GM12878 (cell line): ENCODE results near the gene EYS.

ENCODE experiments used
- CTCF ChIP-seq, 3 experiments: IDR thresholded peaks in 2 of 3; conservative IDR thresholded peaks in 1 of 3; 2 replicates each; pipeline ENCODE4 v1.5.1; 2011; ENCODE audit warnings: low read depth in 3 of 3, low read length in 3 of 3, mild to moderate bottlenecking in 3 of 3, control low read depth in 2 of 3, moderate library complexity in 2 of 3, inconsistent platforms in 1 of 3, mixed read lengths in 1 of 3; ENCODE audit not compliant: control insufficient read depth in 2 of 3, insufficient read depth in 1 of 3; ENCODE audit errors: extremely low read depth in 1 of 3
- EED ChIP-seq: sonication (generic); IDR thresholded peaks from 2 replicates; pipeline ENCODE4 v1.6.1; 2016; ENCODE audit warnings: antibody characterized with exemption, low read depth
- EGR1 ChIP-seq, 2 experiments: IDR thresholded peaks; 1 replicate in 1 of 2; 2 replicates in 1 of 2; pipeline ENCODE4 v1.6.1; 2011 to 2012; ENCODE audit warnings: low read depth in 2 of 2, low read length in 2 of 2, borderline replicate concordance in 1 of 2, mild to moderate bottlenecking in 1 of 2, moderate library complexity in 1 of 2
- ESRRA ChIP-seq: IDR thresholded peaks from 2 replicates; pipeline ENCODE4 v1.6.1; 2012; ENCODE audit warnings: mild to moderate bottlenecking, low read length, improper control_type of control experiment
- POLR2AphosphoS5 ChIP-seq: IDR thresholded peaks from 2 replicates; pipeline ENCODE4 v1.6.1; 2011; ENCODE audit warnings: mild to moderate bottlenecking, low read length, inconsistent platforms
- RAD21 ChIP-seq: IDR thresholded peaks from 2 replicates; pipeline ENCODE4 v1.6.1; 2011; ENCODE audit warnings: mild to moderate bottlenecking, low read depth, low read length, moderate library complexity; ENCODE audit not compliant: insufficient read depth
- RCOR1 ChIP-seq: conservative IDR thresholded peaks from 2 replicates; pipeline ENCODE4 v1.6.1; 2012; ENCODE audit warnings: low read depth, low read length, improper control_type of control experiment
- SP1 ChIP-seq: IDR thresholded peaks from one replicate; pipeline ENCODE4 v1.6.1; 2011; ENCODE audit warnings: low read depth, low read length
- TBL1XR1 ChIP-seq: IDR thresholded peaks from 2 replicates; pipeline ENCODE4 v1.6.1; 2012; ENCODE audit warnings: low read depth, low read length, improper control_type of control experiment

GRCh38 chr6:64249115-64249514 lies 1457.9 kb downstream of the EYS start:
- TF ChIP-seq ESRRA (no peak), RCOR1 (no peak), CTCF (IDR thresholded peaks at IDR 0.05 in 2 of 3, conservative IDR thresholded peaks at IDR 0.05 in 1 of 3; ENCODE audit: control insufficient read depth in 2 of 3, extremely low read depth in 1 of 3, insufficient read depth in 1 of 3, low read depth in 3 of 3, low read length in 3 of 3) (no peak), POLR2AphosphoS5 (no peak), TBL1XR1 (no peak), EED (no peak), SP1 (no peak), RAD21 (no peak), EGR1 (IDR thresholded peaks at IDR 0.05; ENCODE audit: borderline replicate concordance in 1 of 2, low read depth in 2 of 2, low read length in 2 of 2) (no peak)
